ENCODE data around the gene FAM13B.

Gene FAM13B

DNA sequence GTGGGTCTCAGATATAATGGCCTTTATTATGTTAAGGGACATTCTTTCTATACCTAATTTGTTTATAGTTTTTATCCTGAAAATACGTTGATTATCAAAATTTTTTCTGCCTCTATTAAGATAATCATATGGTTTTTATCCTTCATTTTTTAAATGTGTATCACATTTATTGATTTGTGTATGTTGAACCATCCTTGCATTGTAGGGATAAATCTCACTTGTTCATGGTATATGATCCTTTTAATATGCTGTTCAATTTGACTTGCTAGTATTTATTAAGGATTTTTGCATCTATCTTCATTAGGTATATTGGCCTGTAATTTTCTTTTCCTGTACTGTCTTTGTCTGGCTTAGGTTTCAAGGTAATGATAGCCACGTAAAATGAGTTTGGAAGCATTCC lies 118.1 kb downstream of the FAM13B start:
- H2AFZ ChIP-seq (ENCODE audit: low read length) = no peak overlapping the region
- no peaks in the 10 kb centered on the region for H3K4me1 ChIP-seq (ENCODE audit: insufficient read depth, low read length, poor library complexity, severe bottlenecking)
- no peak overlapping the region for H3K4me2 ChIP-seq (ENCODE audit: low read depth, low read length, poor library complexity, severe bottlenecking)
- 0 out of 2 replicates have a peak, but pooled peaks cover 4% of the 10 kb centered on the region for H3K9me3 ChIP-seq (ENCODE audit: insufficient read depth, low read depth, low read length)
- TF ChIP-seq, protein P1, sequence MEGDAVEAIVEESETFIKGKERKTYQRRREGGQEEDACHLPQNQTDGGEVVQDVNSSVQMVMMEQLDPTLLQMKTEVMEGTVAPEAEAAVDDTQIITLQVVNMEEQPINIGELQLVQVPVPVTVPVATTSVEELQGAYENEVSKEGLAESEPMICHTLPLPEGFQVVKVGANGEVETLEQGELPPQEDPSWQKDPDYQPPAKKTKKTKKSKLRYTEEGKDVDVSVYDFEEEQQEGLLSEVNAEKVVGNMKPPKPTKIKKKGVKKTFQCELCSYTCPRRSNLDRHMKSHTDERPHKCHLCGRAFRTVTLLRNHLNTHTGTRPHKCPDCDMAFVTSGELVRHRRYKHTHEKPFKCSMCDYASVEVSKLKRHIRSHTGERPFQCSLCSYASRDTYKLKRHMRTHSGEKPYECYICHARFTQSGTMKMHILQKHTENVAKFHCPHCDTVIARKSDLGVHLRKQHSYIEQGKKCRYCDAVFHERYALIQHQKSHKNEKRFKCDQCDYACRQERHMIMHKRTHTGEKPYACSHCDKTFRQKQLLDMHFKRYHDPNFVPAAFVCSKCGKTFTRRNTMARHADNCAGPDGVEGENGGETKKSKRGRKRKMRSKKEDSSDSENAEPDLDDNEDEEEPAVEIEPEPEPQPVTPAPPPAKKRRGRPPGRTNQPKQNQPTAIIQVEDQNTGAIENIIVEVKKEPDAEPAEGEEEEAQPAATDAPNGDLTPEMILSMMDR (conservative IDR thresholded peaks at IDR 0.05; ENCODE audit: low read length) = no peak
- TF ChIP-seq EZH2phosphoT487 (IDR thresholded peaks at IDR 0.05; ENCODE audit: borderline replicate concordance) = no peak
- H3K9ac ChIP-seq (ENCODE audit: low read depth, low read length, poor library complexity, severe bottlenecking) = no peak overlapping the region
- H3K36me3 ChIP-seq (ENCODE audit: insufficient read depth, low read length) = no peaks in the 10 kb centered on the region
- H4K20me1 ChIP-seq (ENCODE audit: insufficient read depth, low read length, poor library complexity, severe bottlenecking) = no peaks in the 10 kb centered on the region
- no peak overlapping the region for H3K4me3 ChIP-seq (ENCODE audit: low read length, poor library complexity, severe bottlenecking)
- no peaks in the 10 kb centered on the region for H3K27me3 ChIP-seq (ENCODE audit: insufficient read depth, low read length, poor library complexity, severe bottlenecking)
- no peaks in the 10 kb centered on the region for H3K79me2 ChIP-seq (ENCODE audit: insufficient read depth, low read length)
- H3F3A ChIP-seq (ENCODE audit: low read depth) = no peaks in the 10 kb centered on the region
- no peaks in the 10 kb centered on the region for H3K9me2 ChIP-seq (replicated peaks; ENCODE audit: low read depth, low read length)

DNA sequence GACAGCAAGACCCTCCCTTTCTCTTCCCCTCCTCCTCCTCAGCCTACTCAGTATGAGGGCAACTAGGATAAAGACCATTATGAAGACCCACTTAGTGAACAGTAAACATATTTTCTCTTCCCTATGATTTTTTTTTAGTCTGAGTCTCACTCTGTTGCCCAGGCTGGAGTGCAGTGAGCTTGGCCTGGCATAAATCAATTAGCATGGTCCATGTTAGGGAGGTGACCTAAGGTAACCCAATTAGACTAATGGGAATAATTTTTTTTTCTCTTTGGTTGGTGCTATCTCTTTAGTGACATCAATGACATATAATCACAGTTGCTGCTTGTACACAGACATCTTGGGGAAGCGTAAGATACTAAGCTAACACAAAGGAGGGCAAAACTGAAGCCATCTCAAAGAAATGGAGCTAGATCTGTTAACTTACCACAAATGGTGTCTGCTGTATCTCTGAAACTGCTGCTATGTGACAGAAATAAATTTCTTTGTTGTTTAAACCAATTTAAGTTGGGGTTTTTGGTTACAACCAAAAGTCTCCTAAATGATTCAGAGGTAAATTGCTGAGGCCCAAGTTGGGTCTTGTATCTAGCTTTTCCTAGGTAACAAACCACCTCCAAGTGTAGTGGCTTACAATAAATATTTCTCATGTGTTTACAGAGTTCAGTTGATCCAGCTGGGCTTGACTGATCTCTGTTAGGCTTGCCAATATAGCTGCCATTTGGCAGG lies 130.3 kb downstream of the FAM13B start:
- Histone ChIP-seq H3K9me2 (replicated peaks; ENCODE audit: low read depth, low read length) (no peaks in the 10 kb centered on the region), H4K20me1 (ENCODE audit: insufficient read depth, low read length, poor library complexity, severe bottlenecking) (no peaks in the 10 kb centered on the region), H3K4me3 (ENCODE audit: low read length, poor library complexity, severe bottlenecking) (no peak overlapping the region), H2AFZ (ENCODE audit: low read length) (no peak overlapping the region), H3F3A (ENCODE audit: low read depth) (no peaks in the 10 kb centered on the region), H3K9ac (ENCODE audit: low read depth, low read length, poor library complexity, severe bottlenecking) (no peak overlapping the region), H3K79me2 (ENCODE audit: insufficient read depth, low read length) (no peaks in the 10 kb centered on the region), H3K9me3 (ENCODE audit: insufficient read depth, low read depth, low read length) (no peaks in the 10 kb centered on the region), H3K4me1 (ENCODE audit: insufficient read depth, low read length, poor library complexity, severe bottlenecking) (peaks cover 3% of the 10 kb centered on the region), H3K4me2 (ENCODE audit: low read depth, low read length, poor library complexity, severe bottlenecking) (no peak overlapping the region), H3K36me3 (ENCODE audit: insufficient read depth, low read length) (no peaks in the 10 kb centered on the region), H3K27me3 (ENCODE audit: insufficient read depth, low read length, poor library complexity, severe bottlenecking) (no peaks in the 10 kb centered on the region)
- no peak for TF ChIP-seq EZH2phosphoT487 (IDR thresholded peaks at IDR 0.05; ENCODE audit: borderline replicate concordance)
- TF ChIP-seq, protein P1 (conservative IDR thresholded peaks at IDR 0.05; ENCODE audit: low read length) = no peak

DNA sequence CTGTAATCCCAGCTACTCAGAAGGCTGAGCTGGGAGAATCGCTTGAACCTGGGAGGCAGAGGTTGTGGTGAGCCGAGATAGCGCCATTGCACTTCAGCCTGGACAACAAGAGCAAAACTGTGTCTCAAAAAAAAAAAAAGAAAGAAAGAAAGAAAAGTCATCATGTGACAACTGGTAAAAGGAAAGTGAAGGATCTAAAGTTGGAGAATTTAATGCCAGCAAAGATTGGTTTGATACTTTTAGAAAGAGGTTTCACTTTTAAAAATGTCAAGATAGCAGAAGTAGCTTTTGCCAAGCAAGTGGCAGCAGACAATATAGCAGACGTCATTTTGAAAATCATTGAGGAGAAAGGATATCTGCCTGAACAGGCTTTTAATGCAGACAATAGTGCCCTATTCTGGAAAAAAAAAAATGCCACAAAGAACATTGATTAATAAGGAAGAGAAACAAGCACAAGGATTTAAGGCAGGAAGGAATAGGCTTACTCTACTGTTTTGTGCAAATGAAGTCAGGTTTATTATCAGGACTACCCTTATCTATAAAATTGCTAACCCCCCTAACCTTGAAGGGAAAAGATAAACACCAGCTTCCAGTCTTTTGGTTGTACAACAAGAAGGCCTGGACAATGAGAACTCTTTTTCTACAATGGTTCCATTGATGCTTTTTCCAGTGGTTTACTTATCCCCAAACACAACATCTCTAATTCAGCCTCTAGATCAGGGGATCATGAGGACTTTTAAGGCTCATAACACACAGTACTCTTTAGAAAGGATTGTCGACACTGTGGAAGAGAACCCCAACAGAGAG lies 131.7 kb downstream of the FAM13B start:
- Histone ChIP-seq H3K79me2 (ENCODE audit: insufficient read depth, low read length) (no peaks in the 10 kb centered on the region), H3F3A (ENCODE audit: low read depth) (no peaks in the 10 kb centered on the region), H3K9me2 (replicated peaks; ENCODE audit: low read depth, low read length) (no peaks in the 10 kb centered on the region), H3K9ac (ENCODE audit: low read depth, low read length, poor library complexity, severe bottlenecking) (no peak overlapping the region), H3K4me2 (ENCODE audit: low read depth, low read length, poor library complexity, severe bottlenecking) (peak overlapping the region; percentile 17), H3K4me1 (ENCODE audit: insufficient read depth, low read length, poor library complexity, severe bottlenecking) (peaks cover 3% of the 10 kb centered on the region), H3K4me3 (ENCODE audit: low read length, poor library complexity, severe bottlenecking) (no peak overlapping the region), H2AFZ (ENCODE audit: low read length) (peak overlapping the region; percentile 78), H4K20me1 (ENCODE audit: insufficient read depth, low read length, poor library complexity, severe bottlenecking) (no peaks in the 10 kb centered on the region), H3K9me3 (ENCODE audit: insufficient read depth, low read depth, low read length) (no peaks in the 10 kb centered on the region), H3K36me3 (ENCODE audit: insufficient read depth, low read length) (no peaks in the 10 kb centered on the region), H3K27me3 (ENCODE audit: insufficient read depth, low read length, poor library complexity, severe bottlenecking) (no peaks in the 10 kb centered on the region)
- TF ChIP-seq, protein P1 (conservative IDR thresholded peaks at IDR 0.05; ENCODE audit: low read length) = no peak
- TF ChIP-seq EZH2phosphoT487 (IDR thresholded peaks at IDR 0.05; ENCODE audit: borderline replicate concordance) = no peak

Data from Loucy (cell line).